ENCODE results near the gene AOPEP.

The AOPEP gene

DNA sequence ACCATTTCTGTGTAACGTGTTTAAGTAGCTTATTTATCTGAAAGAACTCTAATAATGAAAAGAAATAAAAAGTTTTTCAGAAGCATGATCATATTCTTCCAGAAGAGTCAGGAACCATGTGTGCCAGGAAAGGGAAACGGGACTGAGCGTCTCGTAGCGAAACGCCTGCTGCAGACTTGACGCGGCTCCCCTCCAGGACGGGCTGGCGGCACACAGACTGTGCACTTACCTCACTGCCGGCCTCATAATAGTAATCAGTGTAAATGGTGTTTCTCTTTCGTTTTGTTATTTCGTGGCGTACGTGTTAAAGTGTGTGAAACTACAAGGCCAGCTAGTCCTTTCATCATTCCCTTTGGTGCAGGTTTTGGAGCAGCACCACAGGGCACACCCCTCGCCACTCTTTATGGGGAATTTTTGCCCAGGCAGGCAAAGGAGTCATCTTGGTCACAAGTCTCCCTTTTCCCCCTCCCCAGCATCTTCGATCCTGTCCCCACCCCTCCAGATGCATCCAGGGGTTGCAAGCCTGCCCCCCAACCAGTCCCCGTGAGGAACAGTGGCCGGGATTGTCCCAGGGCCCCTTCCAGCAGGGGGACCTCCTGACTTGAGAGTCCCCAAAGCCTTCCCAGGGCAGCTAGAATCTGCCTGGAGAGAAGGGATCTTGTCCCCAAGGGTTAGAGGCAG, 357.9 kb downstream of the AOPEP start:
- no peak for TF ChIP-seq CTCF (IDR thresholded peaks at IDR 0.05; ENCODE audit: low read depth, low read length)
- H3K4me3 ChIP-seq (ENCODE audit: low read depth, low read length): no peak overlapping the region
- H3K9me3 ChIP-seq: no peaks in the 10 kb centered on the region
- DNase-seq: no peak
- H3K27me3 ChIP-seq: no peaks in the 10 kb centered on the region
- H3K36me3 ChIP-seq: peaks cover 88% of the 10 kb centered on the region
- peaks cover 4% of the 10 kb centered on the region for H3K4me1 ChIP-seq

DNA sequence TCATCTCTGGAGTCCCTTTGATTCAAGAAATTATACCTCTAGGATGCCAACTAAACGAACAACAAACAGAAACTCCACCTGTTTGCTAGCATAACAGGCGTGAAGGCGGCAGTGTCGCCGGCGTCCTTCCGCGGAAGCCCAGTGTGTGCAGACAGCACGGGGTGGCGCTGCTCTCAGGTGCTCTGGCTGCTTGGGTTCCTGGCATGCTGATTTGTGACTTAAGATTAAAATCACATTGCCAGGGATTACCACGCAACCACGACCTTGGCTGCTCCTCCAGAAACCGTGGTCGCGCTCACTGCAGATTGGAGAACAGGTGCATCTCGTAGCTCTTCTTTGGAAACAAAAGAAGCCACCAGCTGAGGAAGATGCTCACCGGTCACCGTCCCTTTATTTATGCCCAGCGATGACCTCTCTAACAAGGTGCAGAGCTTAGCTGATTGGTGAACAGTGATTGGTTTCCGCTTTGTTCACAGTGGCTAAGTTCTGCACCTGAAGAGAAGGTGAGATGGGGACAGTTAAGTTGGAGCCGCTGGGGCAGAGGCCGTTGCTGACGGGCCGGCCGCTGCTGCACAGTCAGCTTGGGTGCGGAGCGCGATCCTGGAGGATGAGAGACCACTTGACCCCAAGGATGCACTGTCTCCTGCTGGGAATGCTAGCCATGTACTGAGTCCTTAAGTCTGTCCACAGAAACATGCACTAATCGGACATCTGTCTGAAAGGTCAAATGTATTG, 358.7 kb downstream of the AOPEP start:
- peaks cover 86% of the 10 kb centered on the region for H3K36me3 ChIP-seq

GRCh38 chr9:95085861-95086563, 359.5 kb downstream of the AOPEP start:
- peaks cover 83% of the 10 kb centered on the region for H3K36me3 ChIP-seq
- TF ChIP-seq CTCF (IDR thresholded peaks at IDR 0.05; ENCODE audit: low read depth, low read length): no peak
- no peak for DNase-seq
- H3K4me1 ChIP-seq: peaks cover 18% of the 10 kb centered on the region
- H3K9me3 ChIP-seq: no peaks in the 10 kb centered on the region
- H3K27me3 ChIP-seq: no peaks in the 10 kb centered on the region
- no peak overlapping the region for H3K4me3 ChIP-seq (ENCODE audit: low read depth, low read length)

More for the DNA sequence above, 358.7 kb downstream of the AOPEP start:
- Histone ChIP-seq H3K4me1 (peaks cover 12% of the 10 kb centered on the region), H3K4me3 (ENCODE audit: low read depth, low read length) (no peak overlapping the region), H3K9me3 (no peaks in the 10 kb centered on the region), H3K27me3 (no peaks in the 10 kb centered on the region)
- DNase-seq: no peak
- TF ChIP-seq CTCF (IDR thresholded peaks at IDR 0.05; ENCODE audit: low read depth, low read length): no peak

DNA sequence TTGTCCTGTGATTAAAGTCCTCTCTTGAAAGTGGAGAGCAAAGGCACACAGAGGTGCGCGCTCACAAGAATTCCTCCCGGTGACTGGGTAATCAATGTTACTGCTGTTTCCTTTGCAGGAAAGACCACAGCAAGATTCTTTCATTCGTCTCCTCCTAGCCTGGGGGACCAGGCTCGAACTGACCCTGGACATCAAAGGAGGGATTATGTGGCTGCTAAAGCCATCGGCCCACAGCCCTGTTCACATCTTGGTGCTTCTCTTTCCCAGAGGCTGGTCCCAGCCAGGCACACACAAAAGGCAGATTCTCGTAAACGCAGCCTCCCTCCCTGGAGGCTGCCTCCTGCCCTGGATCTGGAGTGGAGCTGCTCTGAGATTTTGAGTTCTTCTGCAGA, 360.1 kb downstream of the AOPEP start:
- no peaks in the 10 kb centered on the region for H3K27me3 ChIP-seq
- TF ChIP-seq CTCF (IDR thresholded peaks at IDR 0.05; ENCODE audit: low read depth, low read length): no peak
- H3K4me3 ChIP-seq (ENCODE audit: low read depth, low read length): no peak overlapping the region
- H3K36me3 ChIP-seq: peaks cover 83% of the 10 kb centered on the region
- H3K4me1 ChIP-seq: peaks cover 24% of the 10 kb centered on the region
- no peak for DNase-seq
- no peaks in the 10 kb centered on the region for H3K9me3 ChIP-seq

DNA sequence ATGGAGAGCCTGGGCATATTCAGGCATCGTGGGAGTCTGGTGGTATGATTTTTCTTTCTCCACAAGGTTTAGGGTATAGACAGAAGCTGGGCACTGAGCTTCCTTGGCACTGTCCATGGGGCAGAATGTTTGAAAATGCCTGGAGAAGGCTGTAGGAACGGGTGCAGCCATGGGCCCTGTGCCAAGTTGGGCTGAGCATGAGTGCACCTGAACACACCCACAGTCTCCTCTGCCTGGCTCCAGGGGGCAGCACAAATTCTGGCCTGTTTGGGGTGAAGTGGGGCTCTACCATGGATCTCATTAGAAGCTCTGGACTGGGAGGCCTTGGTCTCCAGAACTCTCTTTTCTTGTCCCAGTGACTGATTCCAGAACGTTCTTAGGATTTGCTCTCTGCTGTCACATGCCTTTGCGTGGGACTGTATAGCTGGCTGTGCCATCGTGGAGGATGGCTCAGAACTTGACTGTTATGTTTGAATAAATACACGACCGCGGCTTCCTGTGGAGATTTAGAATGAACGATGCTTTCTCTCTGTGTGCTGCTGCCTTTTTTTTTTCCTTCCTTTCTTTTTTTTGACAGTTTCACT, 361.3 kb downstream of the AOPEP start:
- peak; percentile 50 for DNase-seq
- no peaks in the 10 kb centered on the region for H3K9me3 ChIP-seq
- no peaks in the 10 kb centered on the region for H3K27me3 ChIP-seq
- TF ChIP-seq CTCF (IDR thresholded peaks at IDR 0.05; ENCODE audit: low read depth, low read length): peak; percentile 41
- H3K36me3 ChIP-seq: peaks cover 77% of the 10 kb centered on the region
- peaks cover 36% of the 10 kb centered on the region for H3K4me1 ChIP-seq
- H3K4me3 ChIP-seq (ENCODE audit: low read depth, low read length): no peak overlapping the region
